Uterus (tissue), 2 donors: ENCODE measurements around the gene C1QTNF7.

Experiments used
- POLR2A ChIP-seq, 2 donors: fragments of 450-650 bp; IDR thresholded peaks; one replicate each; pipeline ENCODE4 v1.6.1; 2016; ENCODE audit warnings: antibody characterized with exemption in 2 of 2, mild to moderate bottlenecking in 1 of 2, moderate library complexity in 1 of 2
- TF ChIP-seq, protein P1 (sequence below), 4 experiments: fragments of 200-600 bp in 2 of 4; fragments of 450-650 bp in 2 of 4; sonication (generic) in 2 of 4; IDR thresholded peaks; one replicate each; pipeline ENCODE4 v1.5.1; 2016 to 2019; ENCODE audit warnings: antibody characterized with exemption in 4 of 4, mild to moderate bottlenecking in 2 of 4, moderate library complexity in 1 of 4

DNA sequence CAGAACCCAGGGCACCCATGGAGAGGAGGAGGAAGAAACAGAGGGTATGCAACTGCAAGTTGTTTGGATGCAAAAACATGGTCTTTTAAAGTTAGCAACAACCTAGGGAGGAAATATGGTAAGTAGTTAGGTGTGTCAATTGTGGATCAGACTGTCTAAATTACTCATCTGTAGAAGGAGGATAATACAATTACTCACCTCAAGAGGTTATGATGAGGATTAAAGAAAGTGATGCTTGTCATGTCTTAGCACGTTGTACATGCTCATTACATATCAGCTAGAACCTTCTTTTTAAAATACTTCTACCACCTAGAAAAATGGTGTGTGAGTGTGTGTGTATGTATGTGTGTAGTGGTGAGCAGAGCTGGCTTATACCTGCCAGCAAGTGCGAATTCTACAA, 2.3 kb upstream of the C1QTNF7 start:
- TF ChIP-seq, protein P1, sequence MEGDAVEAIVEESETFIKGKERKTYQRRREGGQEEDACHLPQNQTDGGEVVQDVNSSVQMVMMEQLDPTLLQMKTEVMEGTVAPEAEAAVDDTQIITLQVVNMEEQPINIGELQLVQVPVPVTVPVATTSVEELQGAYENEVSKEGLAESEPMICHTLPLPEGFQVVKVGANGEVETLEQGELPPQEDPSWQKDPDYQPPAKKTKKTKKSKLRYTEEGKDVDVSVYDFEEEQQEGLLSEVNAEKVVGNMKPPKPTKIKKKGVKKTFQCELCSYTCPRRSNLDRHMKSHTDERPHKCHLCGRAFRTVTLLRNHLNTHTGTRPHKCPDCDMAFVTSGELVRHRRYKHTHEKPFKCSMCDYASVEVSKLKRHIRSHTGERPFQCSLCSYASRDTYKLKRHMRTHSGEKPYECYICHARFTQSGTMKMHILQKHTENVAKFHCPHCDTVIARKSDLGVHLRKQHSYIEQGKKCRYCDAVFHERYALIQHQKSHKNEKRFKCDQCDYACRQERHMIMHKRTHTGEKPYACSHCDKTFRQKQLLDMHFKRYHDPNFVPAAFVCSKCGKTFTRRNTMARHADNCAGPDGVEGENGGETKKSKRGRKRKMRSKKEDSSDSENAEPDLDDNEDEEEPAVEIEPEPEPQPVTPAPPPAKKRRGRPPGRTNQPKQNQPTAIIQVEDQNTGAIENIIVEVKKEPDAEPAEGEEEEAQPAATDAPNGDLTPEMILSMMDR (IDR thresholded peaks at IDR 0.05): no peak
- no peak for TF ChIP-seq POLR2A (IDR thresholded peaks at IDR 0.05)
